Muscle layer of duodenum (tissue), 2 donors: ENCODE results near the gene TRAK2.

Experiments
- H3K27ac ChIP-seq: one replicate; pipeline ENCODE4 v1.7.0; 2013; ENCODE audit warnings: mild to moderate bottlenecking, low read length
- H3K27me3 ChIP-seq: one replicate; pipeline ENCODE4 v1.7.0; 2013; ENCODE audit warnings: low read depth, mild to moderate bottlenecking, control low read depth, low read length
- H3K36me3 ChIP-seq, 2 donors: one replicate each; pipeline ENCODE4 v1.7.0; 2013; ENCODE audit warnings: low read length in 2 of 2, control low read depth in 1 of 2, mild to moderate bottlenecking in 1 of 2; ENCODE audit not compliant: insufficient read depth in 2 of 2, control insufficient read depth in 1 of 2
- H3K4me1 ChIP-seq, 2 donors: one replicate each; pipeline ENCODE4 v1.7.0; 2013; ENCODE audit warnings: low read length in 2 of 2, mild to moderate bottlenecking in 2 of 2, control low read depth in 1 of 2, moderate library complexity in 1 of 2; ENCODE audit not compliant: insufficient read depth in 2 of 2, control insufficient read depth in 1 of 2
- H3K4me3 ChIP-seq, 2 donors: one replicate each; pipeline ENCODE4 v1.7.0; 2013; ENCODE audit warnings: low read length in 2 of 2, low read depth in 1 of 2, mild to moderate bottlenecking in 1 of 2
- H3K9me3 ChIP-seq, 2 donors: one replicate each; pipeline ENCODE4 v1.7.0; 2013; ENCODE audit warnings: low read length in 2 of 2, control low read depth in 1 of 2, mild to moderate bottlenecking in 1 of 2; ENCODE audit not compliant: control insufficient read depth in 1 of 2
- donor health status: healthy.

TRAK2 gene

GRCh38 chr2:201467666-201468065 lies 16.4 kb upstream of the TRAK2 start:
- H3K4me1 ChIP-seq, result peaks cover 0 to 4% of the 10 kb centered on the region in 2 donors
- H3K9me3 ChIP-seq, result no peaks in the 10 kb centered on the region
- H3K4me3 ChIP-seq, result no peak overlapping the region
- H3K27me3 ChIP-seq, result no peaks in the 10 kb centered on the region
- H3K27ac ChIP-seq, result no peak overlapping the region
- peaks cover 25 to 38% of the 10 kb centered on the region in 2 donors for H3K36me3 ChIP-seq

- Histone ChIP-seq H3K9me3 (no peaks in the 10 kb centered on the region), H3K4me3 (no peak overlapping the region), H3K4me1 (peaks cover 0 to 4% of the 10 kb centered on the region in 2 donors), H3K36me3 (peaks cover 21 to 33% of the 10 kb centered on the region in 2 donors), H3K27me3 (no peaks in the 10 kb centered on the region), H3K27ac (peak overlapping the region; percentile 74)
Measured at GRCh38 chr2:201466050-201466675, 14.9 kb upstream of the TRAK2 start.

DNA sequence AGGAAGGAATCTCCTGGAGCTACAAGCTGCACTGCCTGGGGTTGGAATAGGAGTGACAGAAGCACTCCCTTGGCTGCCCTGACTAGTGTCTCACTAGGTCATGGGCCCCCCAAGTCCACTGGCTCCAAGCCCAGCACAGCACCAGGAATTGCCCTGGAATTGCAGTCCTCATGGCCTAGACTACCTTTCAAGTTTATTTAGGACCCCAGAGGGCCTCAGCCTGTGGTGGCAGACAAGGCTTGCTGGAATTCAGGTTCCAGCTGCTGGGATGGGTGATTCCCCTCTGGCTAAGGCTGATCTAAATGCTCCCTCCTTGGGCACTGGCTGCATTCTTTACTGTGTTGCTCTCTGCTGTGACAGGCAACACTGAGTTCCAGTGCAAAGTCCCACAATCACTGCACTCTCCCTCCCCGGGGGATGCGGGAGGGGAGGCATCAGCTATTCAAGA lies 14.3 kb upstream of the TRAK2 start:
- Histone ChIP-seq H3K36me3 (peaks cover 19 to 30% of the 10 kb centered on the region in 2 donors), H3K27me3 (no peaks in the 10 kb centered on the region), H3K9me3 (no peaks in the 10 kb centered on the region), H3K27ac (peak overlapping the region; percentile 74), H3K4me1 (peaks cover 0 to 4% of the 10 kb centered on the region in 2 donors), H3K4me3 (no peak overlapping the region)

DNA sequence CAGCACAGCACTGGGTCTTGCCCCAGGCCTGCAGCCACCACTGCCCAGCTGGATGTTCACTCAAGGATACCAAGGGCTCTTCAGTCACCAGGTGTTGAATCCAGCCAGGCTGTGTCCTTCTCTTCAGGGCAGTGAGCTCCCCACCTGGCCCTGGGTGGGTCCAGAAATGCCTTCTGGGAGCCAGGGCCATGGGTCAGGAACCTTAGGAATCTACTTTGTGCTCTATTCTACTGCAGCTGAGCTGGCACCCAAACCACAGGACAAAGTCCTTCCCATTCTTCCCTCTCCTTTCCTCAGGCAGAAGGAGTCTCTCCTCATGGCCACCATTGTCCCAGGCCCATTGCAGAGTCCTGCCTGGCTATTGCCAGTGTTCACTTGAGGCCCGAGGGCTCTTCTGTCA lies 13.3 kb upstream of the TRAK2 start:
- H3K4me1 ChIP-seq, result peaks cover 0 to 4% of the 10 kb centered on the region in 2 donors
- no peak overlapping the region for H3K27ac ChIP-seq
- H3K9me3 ChIP-seq, result no peaks in the 10 kb centered on the region
- no peak overlapping the region for H3K4me3 ChIP-seq
- peaks cover 12 to 38% of the 10 kb centered on the region in 2 donors for H3K36me3 ChIP-seq
- H3K27me3 ChIP-seq, result no peaks in the 10 kb centered on the region

DNA sequence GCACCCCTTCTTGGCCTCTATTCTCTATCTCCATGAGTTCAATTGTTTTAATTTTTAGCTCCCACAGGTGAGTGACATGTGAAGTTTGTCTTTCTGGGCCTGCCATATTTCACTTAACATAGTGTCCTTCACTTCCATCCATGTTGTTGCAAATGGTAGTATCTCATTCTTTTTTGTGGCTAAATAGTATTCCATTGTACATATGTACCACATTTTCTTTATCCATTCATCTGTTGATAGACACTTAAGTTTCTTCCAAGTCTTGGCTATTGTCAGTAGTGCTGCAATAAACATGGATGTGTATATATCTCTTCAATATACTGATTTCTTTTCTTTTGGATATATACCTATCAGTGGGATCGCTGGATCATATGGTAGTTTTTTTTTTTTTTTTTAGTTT lies 9.3 kb upstream of the TRAK2 start:
- H3K36me3 ChIP-seq, result peaks cover 22 to 40% of the 10 kb centered on the region in 2 donors
- H3K9me3 ChIP-seq, result no peaks in the 10 kb centered on the region
- H3K27me3 ChIP-seq, result no peaks in the 10 kb centered on the region
- H3K4me1 ChIP-seq, result peaks cover 0 to 3% of the 10 kb centered on the region in 2 donors
- H3K27ac ChIP-seq, result no peak overlapping the region
- no peak overlapping the region for H3K4me3 ChIP-seq

DNA sequence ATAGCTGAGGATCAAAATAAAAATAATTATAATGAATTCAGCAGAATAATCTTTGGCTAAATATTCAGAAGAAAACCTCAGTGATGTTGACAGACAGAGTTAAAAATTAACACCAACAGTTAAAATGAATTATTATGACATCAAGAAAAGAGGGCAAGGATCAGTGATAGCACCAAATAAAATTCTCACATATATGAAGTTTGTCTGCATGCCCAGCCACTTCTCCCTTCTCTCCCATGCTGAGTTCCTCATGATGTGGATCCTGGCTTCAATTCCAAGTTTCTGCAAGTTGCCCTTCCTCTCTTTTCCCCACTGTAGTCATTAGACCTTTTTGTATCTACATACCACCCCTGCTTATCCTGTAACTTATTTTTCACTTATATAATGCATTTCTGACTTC lies 7.1 kb upstream of the TRAK2 start:
- H3K27ac ChIP-seq, result no peak overlapping the region
- H3K36me3 ChIP-seq, result peaks cover 14 to 35% of the 10 kb centered on the region in 2 donors
- no peaks in the 10 kb centered on the region for H3K27me3 ChIP-seq
- H3K4me3 ChIP-seq, result no peak overlapping the region
- H3K9me3 ChIP-seq, result no peaks in the 10 kb centered on the region
- H3K4me1 ChIP-seq, result peaks cover 0 to 5% of the 10 kb centered on the region in 2 donors

GRCh38 chr2:201452922-201453643 lies 1.8 kb upstream of the TRAK2 start:
- peaks cover 0 to 4% of the 10 kb centered on the region in 2 donors for H3K36me3 ChIP-seq
- H3K9me3 ChIP-seq, result no peaks in the 10 kb centered on the region
- H3K27me3 ChIP-seq, result no peaks in the 10 kb centered on the region
- H3K4me3 ChIP-seq, result peak overlapping the region in 1 of 2 donors; percentile 91
- peaks cover 0 to 24% of the 10 kb centered on the region in 2 donors for H3K4me1 ChIP-seq
- H3K27ac ChIP-seq, result peak overlapping the region; percentile 40

DNA sequence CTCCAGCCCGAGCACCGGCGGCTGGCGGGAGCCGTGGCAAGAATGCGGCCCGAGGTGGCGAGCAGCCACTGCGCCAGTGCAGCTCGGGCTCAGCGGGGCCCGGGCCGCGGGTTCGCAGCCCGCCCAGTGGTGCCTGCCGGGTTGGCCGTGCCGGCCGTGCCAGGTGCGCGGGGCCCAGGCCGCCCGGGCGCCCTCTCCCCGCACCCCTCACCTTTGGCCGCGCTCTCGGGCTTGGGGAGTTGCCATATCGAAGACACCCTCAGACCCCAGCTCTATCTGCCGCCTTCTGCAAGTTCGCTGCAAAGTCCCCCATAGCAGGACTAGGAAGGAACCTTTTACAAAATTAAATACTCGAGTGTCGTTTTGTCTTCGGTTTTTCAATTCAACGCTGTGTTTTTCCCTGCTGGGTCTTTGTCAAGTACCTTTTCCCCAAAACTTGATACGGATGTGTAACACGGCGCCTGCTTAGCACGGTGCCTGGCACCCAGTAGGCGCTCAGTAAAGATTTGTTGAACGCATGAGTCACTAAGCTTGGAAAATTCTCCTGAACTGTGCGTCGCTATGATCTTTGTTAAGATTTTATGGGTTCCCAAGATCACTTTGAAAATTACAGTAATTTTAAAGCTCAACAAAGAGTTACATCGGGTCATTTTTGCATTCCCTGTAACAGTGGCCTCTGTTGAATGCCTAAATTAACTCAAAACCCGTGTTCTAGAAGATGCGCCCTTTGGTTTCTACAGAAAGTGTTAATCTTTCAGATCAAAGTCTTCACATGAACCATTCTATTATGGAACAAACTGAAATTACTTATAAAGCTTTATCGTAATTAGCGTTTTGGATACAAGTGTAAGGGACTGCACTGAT lies 1.0 kb upstream of the TRAK2 start:
- H3K4me1 ChIP-seq, result peaks cover 0 to 24% of the 10 kb centered on the region in 2 donors
- peaks cover 0 to 4% of the 10 kb centered on the region in 2 donors for H3K36me3 ChIP-seq
- H3K9me3 ChIP-seq, result no peaks in the 10 kb centered on the region
- H3K27me3 ChIP-seq, result no peaks in the 10 kb centered on the region
- peak overlapping the region; percentile 40 for H3K27ac ChIP-seq
- peak overlapping the region; percentile 91 to 99 for H3K4me3 ChIP-seq

DNA sequence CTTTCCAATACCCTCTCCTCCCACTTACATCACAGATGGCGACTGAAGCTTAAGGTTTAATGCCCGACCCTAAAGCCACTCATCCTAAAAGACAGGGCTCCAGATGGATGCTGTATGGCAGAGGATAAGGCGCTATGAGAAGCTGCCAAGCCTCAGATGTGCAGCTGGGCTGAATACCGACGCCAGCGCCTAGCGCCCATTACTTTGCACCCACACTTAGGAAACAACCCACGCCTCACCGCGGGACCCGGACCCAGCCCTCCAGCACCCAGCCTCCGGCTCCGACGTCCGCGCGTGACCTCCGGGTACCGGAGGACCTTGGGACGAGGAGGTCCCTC lies 335 bp downstream of the TRAK2 start:
- Histone ChIP-seq H3K27me3 (no peaks in the 10 kb centered on the region), H3K4me3 (peak overlapping the region; percentile 91 to 99), H3K27ac (peak overlapping the region; percentile 86), H3K4me1 (peaks cover 0 to 31% of the 10 kb centered on the region in 2 donors), H3K36me3 (no peaks in the 10 kb centered on the region), H3K9me3 (no peaks in the 10 kb centered on the region)

- H3K4me1 ChIP-seq, result peaks cover 0 to 40% of the 10 kb centered on the region in 2 donors
Measured at GRCh38 chr2:201448701-201449100, 2.6 kb downstream of the TRAK2 start.

GRCh38 chr2:201448061-201448460 lies 3.2 kb downstream of the TRAK2 start:
- H3K36me3 ChIP-seq, result no peaks in the 10 kb centered on the region
- H3K4me3 ChIP-seq, result no peak overlapping the region
- no peaks in the 10 kb centered on the region for H3K9me3 ChIP-seq
- H3K27ac ChIP-seq, result no peak overlapping the region
- no peaks in the 10 kb centered on the region for H3K27me3 ChIP-seq
- peaks cover 0 to 34% of the 10 kb centered on the region in 2 donors for H3K4me1 ChIP-seq

More at GRCh38 chr2:201448701-201449100, 2.6 kb downstream of the TRAK2 start:
- Histone ChIP-seq H3K27me3 (no peaks in the 10 kb centered on the region), H3K9me3 (no peaks in the 10 kb centered on the region), H3K27ac (no peak overlapping the region), H3K4me3 (no peak overlapping the region), H3K36me3 (no peaks in the 10 kb centered on the region)
